Brain microvascular endothelial cell (primary cell): Measurements from ENCODE around the gene TSPAN14.
"Not testable (repeated sequence)": the region's sequence is repeated elsewhere in the genome, so short reads cannot be mapped to it uniquely, and the experiment has no call there.

Experiments used
- DNase-seq: peaks from one replicate; pipeline ENCODE4 v3.0.0-alpha.2; 2020
- H3K27ac ChIP-seq: fragments of 250-450 bp; sonication (Bioruptor Pico); 2 replicates; pipeline ENCODE4 v1.5.1; 2020; ENCODE audit warnings: mild to moderate bottlenecking, moderate library complexity
- H3K27me3 ChIP-seq: fragments of 250-450 bp; sonication (Bioruptor Pico); replicated peaks from 2 replicates; pipeline ENCODE4 v1.5.1; 2020; ENCODE audit warnings: mild to moderate bottlenecking
- H3K36me3 ChIP-seq: fragments of 250-450 bp; sonication (Bioruptor Pico); replicated peaks from 2 replicates; pipeline ENCODE4 v1.5.1; 2020; ENCODE audit warnings: mild to moderate bottlenecking
- H3K4me3 ChIP-seq: 2 replicates; pipeline ENCODE4 v1.5.1; 2011; ENCODE audit warnings: low read depth, mild to moderate bottlenecking, control low read depth, low read length, moderate library complexity
- in situ Hi-C: cut with HindIII; loops from 2 replicates; pipeline ENCODE4 v1.10.0; 2017; ENCODE audit warnings: low sequenced_read_pairs, low pct_ligation_motif_present
- TF ChIP-seq, protein P1 (sequence below): IDR thresholded peaks from 2 replicates; pipeline ENCODE4 v1.5.1; 2011; ENCODE audit warnings: low read depth, mild to moderate bottlenecking, moderate library complexity, low read length, control low read depth, inconsistent platforms; ENCODE audit errors: missing control alignments

Gene TSPAN14

DNA sequence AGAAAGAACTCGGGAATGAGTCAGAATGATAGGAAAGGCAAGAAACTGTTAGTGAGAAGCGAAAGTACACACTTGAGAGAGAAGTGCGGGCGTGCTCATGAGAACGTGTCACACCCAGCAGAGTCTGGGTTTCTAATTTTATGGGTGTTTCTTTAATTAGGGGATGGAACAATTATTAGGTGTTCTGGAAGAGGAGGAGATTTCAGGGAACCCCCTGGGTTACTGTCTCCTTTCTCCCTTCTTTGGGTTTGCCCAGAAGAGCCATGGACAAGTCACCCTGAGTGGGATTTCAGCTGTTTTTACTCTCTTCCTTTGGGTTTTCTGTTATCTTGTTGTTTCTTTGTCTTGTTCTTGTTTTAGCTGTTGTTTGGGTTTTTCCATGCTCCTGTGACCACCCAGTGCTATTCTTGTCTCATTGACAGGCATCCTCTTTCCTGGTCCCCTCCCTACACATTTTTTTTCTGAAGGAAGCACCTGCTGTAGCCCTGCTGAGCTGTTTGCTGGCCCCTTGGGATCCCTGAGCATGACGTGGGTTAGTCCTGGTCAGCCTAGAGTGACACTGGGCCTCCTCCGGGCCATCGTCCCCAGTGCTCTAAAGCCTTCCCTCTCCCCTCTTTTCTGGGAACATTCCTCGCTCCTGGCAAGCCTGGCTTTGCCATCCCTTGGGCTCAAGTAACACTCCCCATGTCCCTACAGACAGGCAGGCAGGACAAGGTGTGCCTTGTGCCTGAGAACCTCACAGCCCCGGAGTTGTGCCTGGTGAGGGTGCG lies 87.1 kb downstream of the TSPAN14 start:
- in situ Hi-C loops, result no loop called here
- H3K36me3 ChIP-seq, result no peaks in the 10 kb centered on the region
- no peaks in the 10 kb centered on the region for H3K27me3 ChIP-seq
- H3K4me3 ChIP-seq, result no peak overlapping the region
- TF ChIP-seq, protein P1, sequence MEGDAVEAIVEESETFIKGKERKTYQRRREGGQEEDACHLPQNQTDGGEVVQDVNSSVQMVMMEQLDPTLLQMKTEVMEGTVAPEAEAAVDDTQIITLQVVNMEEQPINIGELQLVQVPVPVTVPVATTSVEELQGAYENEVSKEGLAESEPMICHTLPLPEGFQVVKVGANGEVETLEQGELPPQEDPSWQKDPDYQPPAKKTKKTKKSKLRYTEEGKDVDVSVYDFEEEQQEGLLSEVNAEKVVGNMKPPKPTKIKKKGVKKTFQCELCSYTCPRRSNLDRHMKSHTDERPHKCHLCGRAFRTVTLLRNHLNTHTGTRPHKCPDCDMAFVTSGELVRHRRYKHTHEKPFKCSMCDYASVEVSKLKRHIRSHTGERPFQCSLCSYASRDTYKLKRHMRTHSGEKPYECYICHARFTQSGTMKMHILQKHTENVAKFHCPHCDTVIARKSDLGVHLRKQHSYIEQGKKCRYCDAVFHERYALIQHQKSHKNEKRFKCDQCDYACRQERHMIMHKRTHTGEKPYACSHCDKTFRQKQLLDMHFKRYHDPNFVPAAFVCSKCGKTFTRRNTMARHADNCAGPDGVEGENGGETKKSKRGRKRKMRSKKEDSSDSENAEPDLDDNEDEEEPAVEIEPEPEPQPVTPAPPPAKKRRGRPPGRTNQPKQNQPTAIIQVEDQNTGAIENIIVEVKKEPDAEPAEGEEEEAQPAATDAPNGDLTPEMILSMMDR, result no peak
- no peak overlapping the region for H3K27ac ChIP-seq
- no peak for DNase-seq

DNA sequence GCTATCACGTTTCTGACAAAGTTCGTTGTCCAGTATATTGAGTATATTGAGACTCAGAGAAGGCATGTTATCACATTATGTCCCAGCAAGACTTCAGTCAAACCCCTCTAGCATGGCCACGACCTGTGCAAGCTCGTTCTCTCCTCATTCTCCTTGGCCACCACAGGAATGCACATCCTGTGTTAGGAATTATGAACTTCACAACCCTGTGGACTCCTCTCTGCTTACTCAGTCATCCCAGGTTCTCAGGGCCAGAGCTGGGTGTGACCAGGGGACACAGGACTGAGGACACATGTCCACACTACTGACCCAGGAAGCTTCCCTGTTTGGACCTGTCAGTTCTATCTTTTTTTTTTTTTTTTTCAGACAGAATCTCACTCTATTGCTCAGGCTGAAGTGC lies 87.9 kb downstream of the TSPAN14 start:
- H3K36me3 ChIP-seq, result no peaks in the 10 kb centered on the region
- no peaks in the 10 kb centered on the region for H3K27me3 ChIP-seq
- H3K4me3 ChIP-seq, result no peak overlapping the region
- no peak overlapping the region for H3K27ac ChIP-seq
- TF ChIP-seq, protein P1, result no peak
- DNase-seq, result no peak
- in situ Hi-C loops, result no loop called here

DNA sequence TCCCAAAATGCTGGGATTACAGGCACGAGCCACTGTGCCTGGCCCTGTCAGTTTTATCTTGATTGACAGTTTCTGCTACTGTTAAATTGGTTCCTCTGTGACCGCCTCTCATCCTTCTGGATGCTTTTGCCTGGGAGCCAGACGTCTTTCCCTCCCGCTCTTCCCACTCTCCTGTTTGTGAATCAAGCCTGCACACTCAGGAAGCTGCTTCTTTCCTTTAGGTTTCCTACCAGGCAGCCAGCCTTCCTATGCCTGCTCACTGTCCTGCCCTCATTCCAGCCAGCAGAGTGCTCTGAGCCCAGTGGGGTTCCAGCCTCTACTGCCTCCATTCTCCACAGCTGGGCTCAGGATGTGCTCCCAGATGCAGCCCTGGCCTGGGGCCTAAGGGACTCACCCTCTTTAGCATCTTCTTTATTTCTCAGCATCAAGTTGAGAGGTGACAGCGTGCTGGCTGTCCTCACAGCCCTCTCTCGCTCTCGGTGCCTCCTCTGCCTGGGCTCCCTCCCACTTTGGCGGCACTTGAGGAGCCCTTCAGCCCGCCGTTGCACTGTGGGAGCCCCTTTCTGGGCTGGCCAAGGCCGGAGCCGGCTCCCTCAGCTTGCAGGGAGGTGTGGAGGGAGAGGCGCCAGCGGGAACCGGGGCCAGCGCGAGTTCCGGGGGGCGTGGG lies 88.7 kb downstream of the TSPAN14 start:
- H3K27ac ChIP-seq, result no peak overlapping the region
- DNase-seq, result no peak
- in situ Hi-C loops, result no loop called here
- TF ChIP-seq, protein P1, result no peak
- H3K4me3 ChIP-seq, result no peak overlapping the region
- H3K27me3 ChIP-seq, result no peaks in the 10 kb centered on the region
- H3K36me3 ChIP-seq, result no peaks in the 10 kb centered on the region

DNA sequence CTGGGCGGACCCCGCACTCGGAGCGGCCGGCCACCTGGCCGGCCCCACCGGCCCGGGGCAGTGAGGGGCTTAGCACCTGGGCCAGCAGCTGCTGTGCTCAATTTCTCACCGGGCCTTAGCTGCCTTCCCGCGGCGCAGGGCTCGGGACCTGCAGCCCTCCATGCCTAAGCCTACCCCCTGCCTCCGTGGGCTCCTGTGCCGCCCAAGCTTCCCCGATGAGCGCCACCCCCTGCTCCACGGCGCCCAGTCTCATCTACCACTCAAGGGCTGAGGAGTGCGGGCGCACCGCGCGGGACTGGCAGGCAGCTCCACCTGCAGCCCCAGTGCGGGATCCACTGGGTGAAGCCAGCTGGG lies 89.2 kb downstream of the TSPAN14 start:
- H3K27me3 ChIP-seq, DNase-seq, H3K4me3 ChIP-seq, in situ Hi-C loops, H3K36me3 ChIP-seq, H3K27ac ChIP-seq: not testable (repeated sequence)

DNA sequence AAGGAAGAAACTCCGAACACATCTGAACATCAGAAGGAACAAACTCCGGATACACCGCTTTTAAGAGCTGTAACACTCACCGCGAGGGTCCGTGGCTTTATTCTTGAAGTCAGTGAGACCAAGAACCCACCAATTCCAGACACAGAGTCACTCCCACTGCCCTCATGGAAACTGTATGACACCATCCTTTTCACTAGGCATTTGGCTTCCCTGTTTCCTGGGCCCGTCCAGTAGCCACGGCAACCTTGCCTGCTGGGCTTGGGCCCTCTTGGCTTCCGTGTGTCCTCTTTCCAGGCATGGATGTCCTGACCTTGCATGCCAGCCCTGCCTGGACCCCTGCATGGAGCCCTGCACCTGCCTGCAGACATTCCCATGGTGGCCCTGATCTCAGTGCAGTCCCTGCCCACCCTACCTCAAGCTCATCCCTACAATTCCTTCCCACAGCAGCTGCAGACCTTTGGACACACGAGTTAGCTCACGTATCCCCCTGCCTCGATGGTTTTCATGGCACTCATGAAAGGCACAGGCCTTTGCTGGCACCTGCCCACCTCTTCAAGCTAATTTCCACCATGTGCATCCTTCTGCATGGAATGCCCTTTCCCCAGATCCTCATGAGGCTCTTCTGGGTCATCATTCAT lies 90.3 kb downstream of the TSPAN14 start:
- no peak overlapping the region for H3K4me3 ChIP-seq
- in situ Hi-C loops, result no loop called here
- no peak for DNase-seq
- no peak overlapping the region for H3K27ac ChIP-seq
- H3K27me3 ChIP-seq, result no peaks in the 10 kb centered on the region
- no peaks in the 10 kb centered on the region for H3K36me3 ChIP-seq
- TF ChIP-seq, protein P1, result no peak

DNA sequence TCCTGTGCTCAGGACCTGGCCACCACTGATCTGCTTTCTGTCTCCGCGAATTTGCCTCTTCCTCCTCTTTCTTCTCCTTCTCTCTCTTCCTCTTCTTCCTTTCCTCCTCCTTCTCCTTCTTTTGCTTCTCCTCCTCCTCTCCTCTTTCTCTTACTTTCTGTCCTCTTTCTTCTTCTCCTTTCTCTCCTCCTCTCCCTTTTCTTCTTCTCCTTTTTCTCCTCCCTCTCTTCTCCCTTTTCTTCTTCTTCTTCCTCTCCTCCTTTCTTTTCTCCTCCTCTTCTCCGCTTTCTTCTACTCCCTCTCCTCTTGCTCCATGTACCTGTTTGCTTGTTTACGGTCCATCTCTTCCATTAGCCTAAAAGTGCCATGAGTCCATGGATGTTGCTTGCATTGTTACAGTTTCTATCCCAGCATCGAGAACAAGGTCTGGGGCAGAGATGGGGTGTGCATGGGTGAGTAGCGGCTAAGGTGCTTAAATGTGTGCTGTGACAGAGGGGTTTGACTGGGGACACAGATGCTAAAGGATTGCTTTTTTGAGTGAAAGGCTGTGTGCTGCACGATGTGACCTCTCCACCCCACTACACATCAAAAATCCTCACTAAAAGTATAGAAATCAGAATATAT lies 91.3 kb downstream of the TSPAN14 start:
- H3K27me3 ChIP-seq, result no peaks in the 10 kb centered on the region
- TF ChIP-seq, protein P1, result no peak
- no peak for DNase-seq
- no peaks in the 10 kb centered on the region for H3K36me3 ChIP-seq
- in situ Hi-C loops, result no loop called here
- H3K4me3 ChIP-seq, result no peak overlapping the region
- H3K27ac ChIP-seq, result no peak overlapping the region
